GM18907 (cell line): Measurements from ENCODE around the gene FREM1.

Experiments
- ATAC-seq: cut with Tn5 transposase; IDR thresholded peaks from one replicate; pipeline ENCODE4 v1.9.1; 2021; ENCODE audit warnings: mild to moderate bottlenecking, moderate library complexity; ENCODE audit not compliant: unreplicated experiment

Gene FREM1

GRCh38 chr9:14870090-14870489 is 40.1 kb downstream of the FREM1 start:
- no peak for ATAC-seq

DNA sequence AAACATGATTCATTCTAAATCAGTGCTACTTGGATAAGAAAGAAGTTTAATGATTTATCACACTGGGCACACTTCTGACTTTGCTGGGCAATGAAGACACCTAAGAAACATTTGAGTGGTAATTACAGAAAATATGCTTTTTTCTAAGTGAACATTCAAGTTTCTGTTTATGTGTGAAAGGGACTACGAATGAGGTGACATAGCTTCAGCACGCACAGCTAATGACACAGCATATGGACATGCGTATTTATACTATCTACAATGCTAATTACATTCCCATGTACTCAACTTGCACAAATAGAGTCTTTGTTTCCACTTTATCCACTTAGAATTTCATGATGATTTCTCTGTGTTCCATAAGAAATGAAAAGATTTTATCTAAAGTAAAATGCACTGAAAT is 40.6 kb downstream of the FREM1 start:
- no peak for ATAC-seq

DNA sequence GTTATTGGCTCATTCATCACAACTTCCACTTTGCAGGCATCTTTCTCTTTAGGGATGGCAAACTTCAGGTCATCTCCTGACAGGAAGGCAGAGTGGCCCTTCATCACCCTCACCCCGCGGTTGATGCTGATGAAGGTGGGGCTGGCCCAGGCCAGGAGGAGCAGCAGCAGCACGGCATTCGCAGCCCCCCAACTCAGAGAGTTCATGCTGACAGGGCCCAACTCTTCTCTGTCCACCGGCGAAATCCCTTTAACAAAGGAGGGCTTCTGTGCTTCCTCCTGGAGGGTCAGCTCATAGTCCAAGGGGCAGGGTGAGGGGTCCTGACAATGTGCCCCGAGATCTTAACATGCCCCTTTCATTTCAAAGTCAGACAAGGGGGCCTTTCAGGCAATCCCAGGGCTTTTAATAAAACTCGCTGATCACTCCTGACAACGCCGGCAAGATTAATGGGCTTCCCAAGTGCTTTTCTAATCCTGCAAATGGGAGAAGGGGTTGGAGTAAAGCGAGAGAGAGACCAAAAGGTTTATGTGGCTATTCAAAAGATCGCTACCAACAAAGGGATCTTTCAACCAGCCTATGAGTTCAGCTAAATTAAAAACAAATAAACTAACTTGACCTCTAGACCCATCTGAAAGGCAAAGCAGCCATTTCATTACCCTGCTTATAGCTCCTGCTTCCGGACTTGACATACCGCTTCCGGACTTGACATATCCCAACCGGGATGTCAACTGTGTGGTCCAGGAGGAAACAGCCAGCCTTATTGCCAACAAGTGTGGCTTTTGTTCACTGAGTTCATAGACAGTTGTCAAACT is 41.2 kb downstream of the FREM1 start:
- ATAC-seq, result no peak

DNA sequence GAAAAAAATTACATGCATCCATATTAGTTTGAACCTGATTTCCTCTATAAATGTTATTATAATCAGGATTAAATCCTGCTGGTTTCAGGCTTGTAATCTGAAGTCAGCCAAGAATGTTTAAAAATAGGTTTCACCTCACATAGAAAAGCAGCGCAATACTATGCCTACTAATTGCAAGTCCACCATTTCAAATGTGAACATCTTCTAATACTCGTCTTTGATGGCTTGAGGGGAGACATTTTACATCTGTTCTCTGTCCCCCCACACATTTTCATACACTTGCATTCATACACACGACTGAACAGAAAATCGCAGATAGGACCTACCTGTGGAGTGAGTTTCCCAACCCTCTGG is 41.8 kb downstream of the FREM1 start:
- ATAC-seq, result no peak

DNA sequence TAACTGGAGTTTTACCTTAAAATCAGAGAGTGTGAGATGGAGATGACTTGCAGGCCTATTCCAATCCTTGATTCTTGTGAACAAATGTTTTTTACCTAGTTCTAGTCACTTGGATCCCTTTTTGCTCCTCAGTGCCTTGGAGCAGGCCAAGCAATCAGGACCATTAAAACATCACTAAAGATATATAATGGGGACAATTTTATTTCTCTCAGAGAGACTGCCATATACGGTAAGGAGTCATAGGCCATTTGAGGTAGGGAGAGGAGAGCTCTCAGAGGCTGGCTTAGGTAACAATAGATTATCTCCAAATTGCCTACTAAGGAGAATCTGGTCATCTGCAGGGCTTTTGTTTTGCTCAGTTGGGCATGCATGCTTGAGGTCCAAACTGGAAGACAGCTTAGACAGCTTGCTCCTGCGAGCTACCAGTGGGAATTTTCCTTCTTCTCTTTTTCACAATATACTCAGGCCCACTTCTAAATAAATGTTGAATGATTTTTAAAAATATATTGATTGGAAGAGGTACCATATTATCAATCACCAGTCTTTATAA is 44.0 kb downstream of the FREM1 start:
- ATAC-seq, result no peak

DNA sequence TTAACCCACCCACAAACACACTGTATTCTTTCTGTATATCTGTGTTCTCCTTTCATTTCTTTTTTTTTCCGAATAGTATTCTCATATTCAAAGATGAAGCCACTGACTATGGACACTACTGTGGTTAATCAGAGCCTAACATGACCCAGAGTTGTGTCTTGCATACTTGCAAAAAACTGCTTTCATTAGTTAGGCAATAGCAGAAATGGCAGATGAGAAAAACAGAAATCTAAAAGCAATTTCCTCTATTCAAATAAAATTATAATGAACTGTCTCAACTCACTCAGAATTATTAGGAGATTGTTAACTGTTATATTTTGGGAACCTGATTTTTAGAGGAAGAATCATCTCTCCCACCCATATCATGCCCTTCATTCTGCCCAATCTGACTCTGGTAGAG is 45.9 kb downstream of the FREM1 start:
- no peak for ATAC-seq

DNA sequence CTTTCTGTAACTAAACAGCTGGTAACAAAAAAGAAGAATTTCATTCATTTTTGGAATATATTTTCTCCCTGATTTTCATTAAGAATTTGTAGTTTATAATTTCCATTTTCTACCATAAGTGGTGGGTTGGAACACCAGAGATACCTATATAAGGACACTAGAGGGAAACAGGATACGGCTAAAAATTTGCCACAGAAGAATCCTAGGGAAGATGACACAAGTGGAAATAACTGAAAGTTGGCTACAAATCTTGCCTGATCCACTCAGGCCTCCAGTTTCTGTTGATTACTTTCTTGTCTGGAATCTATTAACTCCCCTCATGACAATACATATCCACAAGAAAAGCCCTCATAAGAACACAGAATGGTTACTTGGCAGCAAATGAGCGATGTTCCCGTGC is 46.8 kb downstream of the FREM1 start:
- ATAC-seq, result no peak

DNA sequence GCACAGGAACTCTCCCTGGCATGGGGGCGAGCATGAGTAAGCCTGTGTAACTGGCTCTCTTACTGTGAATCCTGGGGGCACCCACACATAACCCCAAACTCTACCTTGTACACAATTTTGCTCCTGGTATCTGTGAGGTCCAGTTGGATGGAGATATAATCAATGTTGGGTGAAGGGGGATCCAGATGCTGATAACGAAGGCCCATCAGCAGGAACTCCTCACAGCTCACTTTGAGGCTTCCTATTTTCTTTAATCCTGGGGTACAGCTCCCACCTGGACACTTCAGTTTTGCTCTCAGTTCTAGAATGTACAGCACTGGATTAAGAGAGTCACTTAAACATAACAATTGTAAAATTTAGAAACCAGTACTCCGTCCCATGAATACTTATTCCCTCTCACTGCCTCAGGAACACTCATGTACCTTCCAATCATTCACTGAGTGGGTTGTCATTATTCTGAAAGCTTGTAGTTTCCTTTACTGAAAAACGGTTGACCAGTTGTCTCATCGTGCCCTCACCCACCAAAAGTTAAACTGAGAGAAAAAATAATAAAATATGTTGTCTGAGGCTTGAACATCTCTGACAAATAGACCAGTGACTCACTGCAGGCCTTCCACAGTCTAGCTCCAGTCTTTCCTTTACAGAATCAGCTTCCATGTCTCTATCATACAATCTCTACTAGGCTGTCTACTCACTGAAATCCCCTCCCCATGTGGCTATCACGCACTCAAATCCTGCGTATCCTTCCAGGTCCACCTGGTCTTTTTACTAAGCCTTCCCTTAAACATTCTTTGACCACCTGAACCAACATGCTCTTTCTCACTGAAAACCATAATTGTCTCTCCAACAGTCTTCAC is 52.6 kb downstream of the FREM1 start:
- ATAC-seq, result no peak

- no peak for ATAC-seq
Measured at GRCh38 chr9:14849851-14850250, 60.4 kb downstream of the FREM1 start.

DNA sequence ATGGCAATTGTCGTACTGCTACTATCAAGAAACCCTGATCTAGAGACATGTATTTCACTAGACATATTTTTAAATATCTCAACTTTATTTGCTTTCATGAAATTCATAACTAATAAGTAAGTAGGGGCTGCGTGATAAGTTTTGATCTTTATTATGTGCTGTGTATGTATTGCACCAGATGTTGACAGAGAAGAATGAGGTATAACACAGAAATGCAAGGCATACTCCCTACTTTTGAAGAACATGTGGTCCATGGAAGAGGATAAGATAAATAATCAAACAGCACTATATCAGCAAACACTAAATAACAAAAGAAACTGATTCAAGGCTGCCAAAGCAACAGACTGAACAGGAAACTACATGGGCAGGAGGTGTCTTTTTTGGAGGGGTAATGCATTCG is 60.9 kb downstream of the FREM1 start:
- ATAC-seq, result no peak

- peak; percentile 98 for ATAC-seq
Measured at GRCh38 chr9:14846871-14847311, 63.3 kb downstream of the FREM1 start.

GRCh38 chr9:14843163-14843562 is 67.1 kb downstream of the FREM1 start:
- ATAC-seq, result no peak

DNA sequence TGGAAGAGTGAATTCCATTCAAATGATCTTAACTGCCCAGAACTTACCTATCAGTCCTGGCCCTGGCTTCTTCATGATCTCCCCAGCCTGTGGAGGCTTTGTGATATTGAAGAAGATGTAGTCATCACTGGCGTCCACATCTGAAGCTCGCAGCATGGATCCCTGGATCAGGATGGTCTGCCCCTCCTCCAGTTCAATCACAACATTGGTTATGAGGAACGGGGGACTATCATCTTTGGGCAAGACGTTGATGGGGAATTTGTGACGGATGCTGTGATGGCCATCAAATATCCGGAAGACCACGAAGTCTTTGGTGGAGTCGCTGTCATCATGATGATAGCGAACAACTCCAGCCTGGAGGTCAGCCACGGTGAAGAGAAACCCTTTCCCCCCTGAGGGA is 68.0 kb downstream of the FREM1 start:
- ATAC-seq, result no peak

- no peak for ATAC-seq
Measured at GRCh38 chr9:14838701-14839100, 71.5 kb downstream of the FREM1 start.

GRCh38 chr9:14836885-14837284 is 73.3 kb downstream of the FREM1 start:
- ATAC-seq, result no peak

GRCh38 chr9:14831661-14832060 is 78.6 kb downstream of the FREM1 start:
- ATAC-seq, result no peak

DNA sequence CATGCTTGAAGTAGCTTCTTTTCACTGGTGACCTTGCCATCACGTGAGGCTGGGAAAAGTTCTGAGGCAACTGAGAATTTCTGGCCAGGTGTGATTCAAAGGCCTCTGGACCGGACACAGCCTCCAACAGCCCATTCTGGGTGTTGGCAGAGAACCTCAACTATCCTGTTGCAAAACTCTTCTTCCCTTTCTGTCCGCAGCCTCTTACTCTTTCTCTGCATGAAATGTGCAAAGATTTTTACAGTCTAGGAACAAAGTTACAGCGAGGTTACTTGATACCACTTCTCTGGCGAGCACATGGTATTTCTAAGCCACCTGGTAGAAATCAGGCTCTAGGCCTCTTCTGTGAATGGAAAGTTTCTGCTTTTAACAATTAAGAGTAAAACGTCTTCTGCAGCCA is 79.2 kb downstream of the FREM1 start:
- no peak for ATAC-seq

GRCh38 chr9:14830057-14830456 is 80.2 kb downstream of the FREM1 start:
- ATAC-seq, result no peak

DNA sequence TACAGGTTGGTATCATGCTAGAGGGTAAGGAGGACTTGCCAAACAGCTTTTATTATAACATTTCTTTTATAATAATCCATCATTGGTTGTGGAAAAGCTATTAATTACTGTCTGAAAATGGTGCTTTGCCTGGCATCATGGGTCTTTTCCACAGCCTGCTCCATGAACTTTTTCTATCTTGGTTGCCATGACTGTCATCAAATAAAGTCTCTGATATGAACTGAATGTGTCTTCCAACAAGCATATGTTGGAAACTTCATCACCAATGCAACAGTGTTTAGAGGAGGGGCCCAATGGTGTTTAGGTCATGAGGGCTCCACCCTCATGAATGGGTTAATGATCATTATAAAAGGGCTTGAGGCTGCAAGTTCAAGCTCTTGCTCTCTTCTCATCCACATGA is 81.0 kb downstream of the FREM1 start:
- no peak for ATAC-seq

GRCh38 chr9:14827805-14828204 is 82.4 kb downstream of the FREM1 start:
- no peak for ATAC-seq

DNA sequence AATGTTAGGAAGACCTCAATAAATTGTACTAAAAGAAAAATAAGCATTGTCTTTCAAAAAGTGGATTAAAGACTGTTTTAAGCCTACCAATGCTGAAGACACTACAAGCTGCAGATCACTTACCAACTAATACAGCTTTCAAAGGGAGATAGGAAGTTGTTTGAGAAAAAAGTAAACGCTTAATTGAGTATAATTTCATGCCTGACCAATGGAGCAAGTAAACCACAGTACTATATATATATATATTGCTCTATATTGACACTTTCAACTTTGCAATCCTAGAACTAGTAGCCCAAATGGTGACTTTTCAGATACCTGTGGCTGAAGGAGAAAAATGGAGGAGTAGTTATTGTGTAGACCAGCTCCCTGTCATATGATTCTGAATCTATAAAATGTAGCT is 85.7 kb downstream of the FREM1 start:
- no peak for ATAC-seq

- ATAC-seq, result no peak
Measured at GRCh38 chr9:14823800-14824199, 86.4 kb downstream of the FREM1 start.
